Neural progenitor cell (in vitro differentiated cells): ENCODE measurements around the gene EFNA2. TPM values are rescaled to one million over a fixed set of nuclear protein-coding genes. Genes with fewer than 3 reads are reported as not detected.
A peak's percentile ranks its signal among the peaks of the same experiment; 100 is the strongest.

Source experiments
- DNase-seq: peaks from one replicate; pipeline ENCODE4 v3.0.0-alpha.2; 2016; ENCODE audit warnings: low spot score
- H2AFZ ChIP-seq: fragments of 200-600 bp; sonication (generic); replicated peaks from 2 replicates; pipeline ENCODE4 v1.6.1; 2016; ENCODE audit warnings: antibody characterized with exemption
- H3F3A ChIP-seq: fragments of 200-600 bp; sonication (generic); 2 replicates; pipeline ENCODE4 v1.6.1; 2016; ENCODE audit warnings: antibody characterized with exemption, low read depth
- H3K27ac ChIP-seq: fragments of 200-600 bp; sonication (generic); 2 replicates; pipeline ENCODE4 v1.5.1; 2016; ENCODE audit warnings: mild to moderate bottlenecking
- H3K27me3 ChIP-seq: fragments of 200-600 bp; sonication (generic); 2 replicates; pipeline ENCODE4 v1.6.1; 2016; ENCODE audit warnings: mild to moderate bottlenecking, moderate library complexity
- H3K36me3 ChIP-seq: fragments of 200-600 bp; sonication (generic); 2 replicates; pipeline ENCODE4 v1.5.1; 2016
- H3K4me1 ChIP-seq: fragments of 200-600 bp; sonication (generic); 2 replicates; pipeline ENCODE4 v1.6.1; 2016; ENCODE audit warnings: mixed run types
- H3K4me2 ChIP-seq: fragments of 200-600 bp; sonication (generic); 2 replicates; pipeline ENCODE4 v1.6.1; 2016
- H3K4me3 ChIP-seq: fragments of 200-600 bp; sonication (generic); 2 replicates; pipeline ENCODE4 v1.5.1; 2016
- H3K79me2 ChIP-seq: fragments of 200-600 bp; sonication (generic); 2 replicates; pipeline ENCODE4 v1.6.1; 2016; ENCODE audit warnings: low read depth
- H3K9ac ChIP-seq: fragments of 200-600 bp; sonication (generic); 2 replicates; pipeline ENCODE4 v1.6.1; 2016
- H3K9me3 ChIP-seq: fragments of 200-600 bp; sonication (generic); 2 replicates; pipeline ENCODE4 v1.5.1; 2016; ENCODE audit warnings: low read depth
- H4K20me1 ChIP-seq: fragments of 200-600 bp; sonication (generic); 2 replicates; pipeline ENCODE4 v1.6.1; 2016; ENCODE audit warnings: low read depth
- H3K27ac Mint-ChIP-seq: 3 replicates; pipeline ENCODE4 v1.8.0; 2021; ENCODE audit warnings: mixed read lengths
- H3K27me3 Mint-ChIP-seq: 2 replicates; pipeline ENCODE4 v1.8.0; 2022; ENCODE audit warnings: low read depth, mild to moderate bottlenecking, inconsistent platforms, moderate library complexity, mixed read lengths; ENCODE audit not compliant: insufficient read depth
- H3K36me3 Mint-ChIP-seq: 3 replicates; pipeline ENCODE4 v1.8.0; 2021; ENCODE audit warnings: mixed read lengths
- H3K4me1 Mint-ChIP-seq: 3 replicates; pipeline ENCODE4 v1.8.0; 2021; ENCODE audit warnings: mixed read lengths
- H3K4me3 Mint-ChIP-seq: 3 replicates; pipeline ENCODE4 v1.8.0; 2021; ENCODE audit warnings: mild to moderate bottlenecking, moderate library complexity, mixed read lengths
- H3K9me3 Mint-ChIP-seq: 3 replicates; pipeline ENCODE4 v1.8.0; 2020; ENCODE audit warnings: mixed read lengths
- EZH2 ChIP-seq: fragments of 200-600 bp; sonication (generic); IDR thresholded peaks from 2 replicates; pipeline ENCODE4 v1.6.1; 2017; ENCODE audit warnings: antibody characterized with exemption, mild to moderate bottlenecking, moderate library complexity
- EZH2phosphoT487 ChIP-seq: fragments of 200-600 bp; sonication (generic); IDR thresholded peaks from 2 replicates; pipeline ENCODE4 v1.6.1; 2017; ENCODE audit warnings: antibody characterized with exemption
- total RNA-seq: library from RNA; depleted of rRNA; stranded (reverse); fragments of >200 nt; gene quantifications from 2 replicates; pipeline ENCODE4 v1.2.3, GENCODE V29; 2015; ENCODE audit warnings: low replicate concordance
- TF ChIP-seq, protein P1 (sequence below): fragments of 200-600 bp; sonication (generic); IDR thresholded peaks from 2 replicates; pipeline ENCODE4 v1.5.1; 2017; ENCODE audit warnings: antibody characterized with exemption, mild to moderate bottlenecking

The EFNA2 gene
- total RNA-seq, 1 donor from 2014 or later: 13.2 TPM

DNA sequence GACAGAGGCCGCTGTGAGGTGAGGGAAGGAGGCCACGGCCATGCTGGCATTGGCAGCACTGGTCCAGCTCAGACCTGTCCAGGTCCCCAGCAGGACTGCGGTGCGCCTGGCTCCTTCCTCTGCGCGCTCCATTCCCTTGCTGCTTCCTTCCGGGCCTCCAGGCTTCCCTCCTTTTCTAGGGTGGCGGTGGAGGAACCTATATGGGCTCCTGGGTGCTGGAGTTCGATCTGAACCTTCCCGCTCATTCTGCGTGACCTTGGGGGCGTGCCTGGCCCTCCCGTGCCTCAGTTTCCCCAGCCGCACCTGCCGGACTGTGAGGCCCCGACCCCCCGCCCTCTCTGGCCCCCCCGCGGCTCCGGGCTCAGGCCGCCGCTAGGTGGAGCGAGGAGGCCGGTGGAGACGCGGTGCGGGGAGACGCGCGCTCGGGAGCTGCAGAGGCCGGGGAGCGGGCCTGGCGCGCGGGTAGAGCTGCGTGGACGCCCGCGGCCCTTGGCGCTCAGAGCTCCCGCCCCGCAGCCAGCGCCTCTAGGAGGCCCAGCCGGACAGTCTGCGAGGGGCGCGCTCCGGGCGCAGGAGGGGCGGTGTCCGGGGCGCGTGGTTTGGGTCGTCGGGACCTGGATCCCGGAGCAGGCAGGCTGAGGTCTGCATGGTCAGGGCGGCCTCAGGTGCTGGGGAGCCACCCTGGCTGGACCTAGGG, 29.9 kb downstream of the EFNA2 start:
- peaks cover 29% of the 10 kb centered on the region for H3K27me3 ChIP-seq
- TF ChIP-seq EZH2: peak; percentile 54
- no peak for TF ChIP-seq EZH2phosphoT487
- TF ChIP-seq, protein P1, sequence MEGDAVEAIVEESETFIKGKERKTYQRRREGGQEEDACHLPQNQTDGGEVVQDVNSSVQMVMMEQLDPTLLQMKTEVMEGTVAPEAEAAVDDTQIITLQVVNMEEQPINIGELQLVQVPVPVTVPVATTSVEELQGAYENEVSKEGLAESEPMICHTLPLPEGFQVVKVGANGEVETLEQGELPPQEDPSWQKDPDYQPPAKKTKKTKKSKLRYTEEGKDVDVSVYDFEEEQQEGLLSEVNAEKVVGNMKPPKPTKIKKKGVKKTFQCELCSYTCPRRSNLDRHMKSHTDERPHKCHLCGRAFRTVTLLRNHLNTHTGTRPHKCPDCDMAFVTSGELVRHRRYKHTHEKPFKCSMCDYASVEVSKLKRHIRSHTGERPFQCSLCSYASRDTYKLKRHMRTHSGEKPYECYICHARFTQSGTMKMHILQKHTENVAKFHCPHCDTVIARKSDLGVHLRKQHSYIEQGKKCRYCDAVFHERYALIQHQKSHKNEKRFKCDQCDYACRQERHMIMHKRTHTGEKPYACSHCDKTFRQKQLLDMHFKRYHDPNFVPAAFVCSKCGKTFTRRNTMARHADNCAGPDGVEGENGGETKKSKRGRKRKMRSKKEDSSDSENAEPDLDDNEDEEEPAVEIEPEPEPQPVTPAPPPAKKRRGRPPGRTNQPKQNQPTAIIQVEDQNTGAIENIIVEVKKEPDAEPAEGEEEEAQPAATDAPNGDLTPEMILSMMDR: peak; percentile 72
- H2AFZ ChIP-seq: peak overlapping the region; percentile 64
- Mint-ChIP-seq H3K27ac (no peak overlapping the region), H3K4me3 (no peak overlapping the region), H3K4me1 (peaks cover 28% of the 10 kb centered on the region), H3K36me3 (no peaks in the 10 kb centered on the region), H3K9me3 (peaks cover 3% of the 10 kb centered on the region), H3K27me3 (peaks cover 15% of the 10 kb centered on the region)
- H3K36me3 ChIP-seq: no peaks in the 10 kb centered on the region
- peak overlapping the region; percentile 36 for H3K4me3 ChIP-seq
- DNase-seq: peak; percentile 77
- H3K4me2 ChIP-seq: peak overlapping the region; percentile 78
- H3F3A ChIP-seq: peaks cover 48% of the 10 kb centered on the region
- no peak overlapping the region for H3K9ac ChIP-seq
- H3K4me1 ChIP-seq: peaks cover 31% of the 10 kb centered on the region
- H3K79me2 ChIP-seq: no peaks in the 10 kb centered on the region
- H4K20me1 ChIP-seq: no peaks in the 10 kb centered on the region
- H3K9me3 ChIP-seq: no peaks in the 10 kb centered on the region
- no peak overlapping the region for H3K27ac ChIP-seq

DNA sequence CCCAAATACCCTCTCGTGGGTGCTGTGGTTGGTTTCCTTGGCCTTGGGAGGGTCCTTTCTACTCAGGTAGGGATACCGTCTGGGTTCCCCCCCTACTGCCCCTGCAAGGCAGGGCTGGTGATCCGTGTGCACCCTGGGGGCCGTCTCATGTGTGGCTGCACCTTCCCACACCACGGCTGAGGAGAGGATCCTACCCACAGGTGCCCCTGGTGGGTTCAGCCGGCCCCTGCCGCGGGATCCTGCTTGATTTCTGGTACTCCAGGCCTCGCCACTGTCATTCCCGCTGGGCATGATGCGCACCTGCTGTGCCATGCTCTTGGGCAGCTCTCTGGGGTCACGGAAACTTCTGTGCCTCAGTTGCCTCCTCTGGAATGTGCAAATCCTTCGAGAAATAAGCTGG, 30.8 kb downstream of the EFNA2 start:
- peaks cover 15% of the 10 kb centered on the region for H3K27me3 Mint-ChIP-seq
- TF ChIP-seq EZH2phosphoT487: no peak
- TF ChIP-seq, protein P1: no peak
- TF ChIP-seq EZH2: no peak

DNA sequence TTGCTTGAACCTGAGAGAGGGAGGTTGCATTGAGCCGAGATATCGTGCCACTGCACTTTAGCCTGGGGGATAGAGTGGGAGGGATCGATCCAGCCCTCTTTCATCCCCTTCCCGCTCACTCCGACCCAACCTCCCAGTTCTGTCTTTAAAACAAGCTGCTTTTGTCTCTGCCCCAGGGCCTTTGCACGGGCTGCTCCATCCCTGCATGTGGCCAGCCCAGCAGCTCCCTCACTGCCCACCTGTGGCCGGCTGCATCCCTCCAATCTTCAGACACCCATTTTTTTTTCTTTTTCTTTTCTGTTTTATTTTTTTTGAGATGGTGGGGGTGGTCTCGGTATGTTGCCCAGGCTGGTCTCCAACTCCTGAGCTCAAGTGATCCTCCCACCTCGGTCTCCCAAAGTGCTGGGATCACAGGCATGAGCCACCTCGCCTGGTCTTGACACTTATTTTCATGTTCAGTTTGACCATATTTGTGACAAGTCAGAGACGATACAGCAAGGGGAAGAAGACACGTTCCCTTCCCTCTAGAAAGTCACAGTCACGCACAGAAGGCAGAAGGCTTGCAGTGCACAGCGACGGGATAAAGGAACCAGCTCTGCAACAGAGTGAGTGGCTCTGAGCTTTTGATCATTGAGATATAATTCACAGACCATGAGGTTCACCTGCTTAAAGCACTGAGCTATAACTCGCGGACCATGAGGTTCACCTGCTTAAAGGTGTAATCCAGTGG, 31.8 kb downstream of the EFNA2 start:
- H3K9me3 Mint-ChIP-seq: peaks cover 3% of the 10 kb centered on the region
- H3K4me3 Mint-ChIP-seq: peak overlapping the region; percentile 58
- Histone ChIP-seq H3K27me3 (peaks cover 29% of the 10 kb centered on the region), H4K20me1 (no peaks in the 10 kb centered on the region), H2AFZ (no peak overlapping the region), H3K36me3 (no peaks in the 10 kb centered on the region), H3K4me3 (no peak overlapping the region), H3K9ac (no peak overlapping the region), H3K4me2 (no peak overlapping the region), H3K79me2 (no peaks in the 10 kb centered on the region), H3F3A (peaks cover 36% of the 10 kb centered on the region), H3K27ac (no peak overlapping the region), H3K9me3 (no peaks in the 10 kb centered on the region), H3K4me1 (peaks cover 18% of the 10 kb centered on the region)
- H3K4me1 Mint-ChIP-seq: peaks cover 30% of the 10 kb centered on the region
- peaks cover 15% of the 10 kb centered on the region for H3K27me3 Mint-ChIP-seq
- H3K27ac Mint-ChIP-seq: peak overlapping the region; percentile 79
- no peak for TF ChIP-seq EZH2
- H3K36me3 Mint-ChIP-seq: no peaks in the 10 kb centered on the region
- no peak for DNase-seq

More for the DNA sequence above, 30.8 kb downstream of the EFNA2 start:
- DNase-seq: no peak
- Histone ChIP-seq H3K79me2 (no peaks in the 10 kb centered on the region), H3K4me2 (no peak overlapping the region), H3K9me3 (no peaks in the 10 kb centered on the region), H2AFZ (no peak overlapping the region), H3K27me3 (peaks cover 29% of the 10 kb centered on the region), H3K4me3 (no peak overlapping the region), H3K36me3 (no peaks in the 10 kb centered on the region), H3K4me1 (peaks cover 23% of the 10 kb centered on the region), H3K27ac (no peak overlapping the region), H3F3A (peaks cover 44% of the 10 kb centered on the region), H3K9ac (no peak overlapping the region), H4K20me1 (no peaks in the 10 kb centered on the region)
- H3K4me3 Mint-ChIP-seq: no peak overlapping the region
- H3K9me3 Mint-ChIP-seq: peaks cover 3% of the 10 kb centered on the region
- peaks cover 30% of the 10 kb centered on the region for H3K4me1 Mint-ChIP-seq
- no peaks in the 10 kb centered on the region for H3K36me3 Mint-ChIP-seq
- no peak overlapping the region for H3K27ac Mint-ChIP-seq
